Pericardium fibroblast (primary cell): ENCODE results near the gene CLCN2. TPM values are rescaled to one million over a fixed set of nuclear protein-coding genes. Genes with fewer than 3 reads are reported as not detected.

Experiments
- total RNA-seq: library from RNA; depleted of rRNA; stranded (reverse); fragments of >200 nt; gene quantifications from 2 replicates; pipeline ENCODE4 v1.2.3, GENCODE V29; 2015

The CLCN2 gene
- total RNA-seq = 2.2 and 2.5 TPM in 2 replicates

DNA sequence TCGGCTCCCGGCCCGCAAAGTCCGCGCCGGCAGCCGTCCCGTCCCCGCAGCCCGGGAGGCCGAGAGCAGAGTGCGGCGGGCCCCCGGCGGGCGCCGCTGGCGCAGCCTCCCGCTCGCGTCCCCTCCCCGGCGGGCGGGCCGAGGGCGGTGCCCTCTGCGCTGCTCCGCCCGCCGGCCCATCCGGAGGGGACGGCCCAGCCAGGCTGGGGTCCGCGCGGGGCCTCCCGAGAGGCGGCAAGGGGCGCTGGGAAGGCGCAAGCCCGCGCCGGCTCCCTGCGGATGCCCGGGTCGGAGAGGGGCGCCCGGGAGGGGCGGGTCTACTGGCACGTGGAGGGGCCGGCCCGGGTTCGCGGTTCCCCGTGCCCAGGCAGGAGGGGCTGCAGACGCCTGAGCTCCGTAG, at the start of gene CLCN2, which contains the start of gene POLR2H:
CLCN2 (minus strand) TSS at position 74 of the 400 bp plus-strand sequence. CDS start 126 bp downstream, outside the sequence.
POLR2H (plus strand) TSS at position 179 of the 400 bp plus-strand sequence. CDS start 1,783 bp downstream, outside the sequence.

DNA sequence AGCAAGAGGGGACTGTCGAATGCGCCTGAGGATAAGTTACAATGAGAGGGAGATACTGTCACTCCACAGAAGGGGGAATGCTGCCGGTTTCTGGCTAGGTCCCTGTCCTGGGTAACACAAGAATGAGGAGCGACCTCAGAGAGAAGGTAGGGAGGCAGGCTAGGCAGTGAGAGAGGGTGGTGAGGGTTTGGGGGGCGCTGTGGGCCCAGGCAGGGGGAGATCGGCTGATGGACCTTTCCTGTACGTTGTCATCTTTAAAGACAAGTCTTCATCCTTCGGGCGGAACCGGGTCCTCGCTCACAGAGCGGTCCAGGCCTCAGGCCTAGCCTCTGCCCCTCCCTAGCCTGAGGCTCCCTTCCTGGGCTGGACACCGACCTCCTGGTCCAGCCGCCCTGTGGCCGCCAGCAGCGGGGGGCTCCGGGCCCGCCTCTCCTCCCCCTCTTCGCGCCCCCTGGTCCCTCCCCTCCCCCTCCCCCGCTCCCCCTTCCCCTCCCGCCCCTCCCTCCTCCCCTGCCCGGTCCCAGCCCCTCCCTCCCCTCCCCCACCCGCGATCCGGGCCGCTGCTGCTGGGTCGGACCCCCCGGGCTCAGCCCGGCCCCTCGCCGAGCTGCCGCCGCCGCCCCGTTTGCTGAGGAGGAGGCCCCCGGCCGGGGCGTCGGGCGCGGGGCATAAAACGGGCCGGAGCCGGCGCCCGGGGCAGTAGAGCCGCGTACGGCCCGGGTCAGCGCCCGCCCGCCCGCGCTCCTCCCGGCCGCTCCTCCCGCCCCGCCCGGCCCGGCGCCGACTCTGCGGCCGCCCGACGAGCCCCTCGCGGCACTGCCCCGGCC, 18.2 kb upstream of the CLCN2 start, which contains the start of gene CHRD:
CHRD (plus strand) TSS at position 697 of the 827 bp plus-strand sequence. CDS start 265 bp downstream, outside the sequence.

DNA sequence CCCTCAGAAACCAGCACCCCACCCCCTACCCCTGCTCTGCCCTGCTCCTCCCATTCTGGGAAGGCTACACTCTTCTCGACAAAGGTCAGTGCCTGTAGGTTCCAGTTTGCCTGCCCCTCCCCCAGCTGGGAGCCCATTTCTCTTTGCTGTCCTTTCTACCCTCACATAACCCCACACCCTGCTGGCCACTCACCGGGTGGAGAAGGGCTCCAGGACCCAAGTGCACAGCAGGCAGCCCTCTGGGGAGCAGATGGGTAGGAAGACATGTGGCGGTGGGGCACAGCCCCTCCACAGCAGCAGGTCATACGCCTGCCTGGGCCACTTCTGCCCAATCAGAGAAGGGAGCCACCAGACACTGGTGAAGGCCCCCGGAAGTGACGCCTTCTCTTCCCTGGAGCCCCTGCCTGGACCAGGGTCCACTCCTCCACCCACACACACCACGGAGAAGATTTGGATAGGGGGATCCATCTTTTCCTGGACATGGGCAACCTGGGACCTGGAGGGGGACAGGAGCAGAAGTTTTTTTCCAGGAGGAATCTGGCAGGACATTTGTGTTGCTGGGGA, 16.6 kb upstream of the CLCN2 start, which contains the start of gene THPO:
THPO (minus strand) TSS at position 326 of the 564 bp plus-strand sequence. CDS start 1,948 bp downstream, outside the sequence.

GRCh38 chr3:184337399-184337714, 24.0 kb downstream of the CLCN2 start, which contains the start of gene FAM131A:
FAM131A (plus strand) TSS chr3:184337600; CDS start chr3:184337631, 31 bp downstream.

DNA sequence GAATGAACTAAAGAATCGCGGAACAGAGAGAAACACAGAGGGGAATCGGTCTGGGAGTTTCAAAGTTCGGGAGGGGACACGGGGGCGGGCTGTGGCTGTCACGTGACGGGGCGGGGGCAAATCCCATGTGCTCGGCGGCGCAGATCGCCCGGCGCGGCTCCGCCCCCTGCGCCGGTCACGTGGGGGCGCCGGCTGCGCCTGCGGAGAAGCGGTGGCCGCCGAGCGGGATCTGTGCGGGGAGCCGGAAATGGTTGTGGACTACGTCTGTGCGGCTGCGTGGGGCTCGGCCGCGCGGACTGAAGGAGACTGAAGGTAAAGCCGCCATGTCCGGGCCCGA, 47.1 kb downstream of the CLCN2 start, which contains the start of gene EIF4G1:
EIF4G1 (plus strand) TSS at position 244 of the 337 bp plus-strand sequence. CDS start 1,191 bp downstream, outside the sequence.

DNA sequence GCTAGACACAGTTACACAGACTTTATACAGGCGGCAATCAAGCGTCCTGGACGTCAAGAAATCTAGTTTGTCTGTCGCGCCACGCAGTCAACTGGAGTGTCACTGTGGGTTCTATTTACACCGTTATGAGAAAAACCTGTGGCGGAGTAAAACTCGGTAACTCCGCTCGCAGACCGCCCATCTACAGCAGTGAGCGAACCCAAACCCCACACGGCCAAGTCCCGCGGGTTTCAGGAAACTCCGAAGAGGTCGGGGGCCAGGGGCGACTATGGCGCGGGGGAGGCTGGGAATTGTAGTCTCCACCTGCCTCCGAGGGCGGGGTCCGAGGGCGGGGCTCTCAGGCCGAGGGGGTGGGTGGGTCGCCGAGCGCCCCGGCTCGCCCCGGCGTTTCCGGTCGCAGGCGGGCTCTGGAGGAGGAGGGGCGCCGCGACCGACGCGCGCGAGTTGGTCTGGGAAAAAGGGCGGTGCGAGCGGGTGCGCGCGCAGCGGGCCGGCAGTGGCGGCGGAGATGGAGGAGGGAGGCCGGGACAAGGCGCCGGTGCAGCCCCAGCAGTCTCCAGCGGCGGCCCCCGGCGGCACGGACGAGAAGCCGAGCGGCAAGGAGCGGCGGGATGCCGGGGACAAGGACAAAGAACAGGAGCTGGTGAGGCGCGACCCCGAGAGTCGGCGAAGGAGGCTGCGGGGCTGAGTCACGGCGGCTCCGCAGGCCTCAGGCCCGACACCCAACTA, 62.5 kb downstream of the CLCN2 start, which contains the start of gene PSMD2:
PSMD2 (plus strand) TSS at position 483 of the 729 bp plus-strand sequence; CDS start at position 509, 26 bp downstream.

Other genes starting within 250 kb of the CLCN2 start
- gene EIF2B5, start 226.2 kb downstream of the CLCN2 start, total RNA-seq = 9.3 and 27.5 TPM in 2 replicates
- 51.8 and 57.9 TPM in 2 replicates for gene DVL3, start 206.2 kb downstream of the CLCN2 start, total RNA-seq
- 319 and 405 TPM in 2 replicates for gene AP2M1, start 186.8 kb downstream of the CLCN2 start, total RNA-seq
- gene ABCF3, start 175.4 kb downstream of the CLCN2 start, total RNA-seq = 50.2 and 73.2 TPM in 2 replicates
- not detected in 2 replicates for gene VWA5B2, start 132.0 kb downstream of the CLCN2 start, total RNA-seq
- 65.1 and 65.7 TPM in 2 replicates for gene ALG3, start 112.6 kb downstream of the CLCN2 start, total RNA-seq
- 6.1 and 6.5 TPM in 2 replicates for gene EEF1AKMT4, start 111.9 kb downstream of the CLCN2 start, total RNA-seq
- gene CAMK2N2, start 100.1 kb downstream of the CLCN2 start, total RNA-seq = 0.12 TPM in 1 of 2 replicates, not detected in the other
- not detected in 2 replicates for gene ECE2, start 85.6 kb downstream of the CLCN2 start, total RNA-seq
- gene PSMD2, start 62.4 kb downstream of the CLCN2 start, total RNA-seq = 270 and 297 TPM in 2 replicates
- gene EIF4G1, start 47.0 kb downstream of the CLCN2 start, total RNA-seq = 231 and 272 TPM in 2 replicates
- 21.1 and 28.6 TPM in 2 replicates for gene FAM131A, start 24.0 kb downstream of the CLCN2 start, total RNA-seq
- 53.4 and 88.9 TPM in 2 replicates for gene POLR2H, start 105 bp upstream of the CLCN2 start, total RNA-seq
- not detected in 2 replicates for gene THPO, start 16.6 kb upstream of the CLCN2 start, total RNA-seq
- gene CHRD, start 18.4 kb upstream of the CLCN2 start, total RNA-seq = 1.5 and 5.1 TPM in 2 replicates
- gene EPHB3, start 200.2 kb upstream of the CLCN2 start, total RNA-seq = 7.4 and 13.8 TPM in 2 replicates